OCI-LY1 (cell line): ENCODE measurements around the gene PPP1R1B.

ENCODE experiments used
- H2AFZ ChIP-seq: fragments of 200-600 bp; sonication (generic), shearing (Covaris generic); 2 replicates; pipeline ENCODE4 v1.6.0; 2014; ENCODE audit warnings: antibody characterized with exemption, mild to moderate bottlenecking, low read length
- H3F3A ChIP-seq: fragments of 200-600 bp; sonication (generic), shearing (Covaris generic); 2 replicates; pipeline ENCODE4 v1.6.0; 2014; ENCODE audit warnings: mild to moderate bottlenecking, antibody characterized with exemption, low read length, moderate library complexity; ENCODE audit not compliant: insufficient read depth
- H3K27ac ChIP-seq: fragments of 200-600 bp; sonication (generic); 2 replicates; pipeline ENCODE4 v1.5.1; 2014; ENCODE audit warnings: low read length, mixed run types, mild to moderate bottlenecking, low read depth; ENCODE audit not compliant: poor library complexity, severe bottlenecking
- H3K27me3 ChIP-seq: fragments of 200-600 bp; sonication (generic); 2 replicates; pipeline ENCODE4 v1.6.0; 2014; ENCODE audit warnings: antibody characterized with exemption, mild to moderate bottlenecking, low read length, moderate library complexity; ENCODE audit not compliant: insufficient read depth
- H3K36me3 ChIP-seq: fragments of 200-600 bp; sonication (generic); 2 replicates; pipeline ENCODE4 v1.6.1; 2014; ENCODE audit warnings: mild to moderate bottlenecking, antibody characterized with exemption, low read length, moderate library complexity, mixed read lengths; ENCODE audit not compliant: insufficient read depth
- H3K4me1 ChIP-seq: fragments of 200-600 bp; sonication (generic); 2 replicates; pipeline ENCODE4 v1.5.1; 2014; ENCODE audit warnings: mild to moderate bottlenecking, low read length, moderate library complexity; ENCODE audit not compliant: insufficient read depth, severe bottlenecking
- H3K4me2 ChIP-seq: fragments of 200-600 bp; sonication (generic), shearing (Covaris generic); 2 replicates; pipeline ENCODE4 v1.6.1; 2014; ENCODE audit warnings: low read length
- H3K4me3 ChIP-seq: fragments of 200-600 bp; sonication (generic); 2 replicates; pipeline ENCODE4 v1.5.1; 2014; ENCODE audit warnings: low read length, low read depth, mild to moderate bottlenecking, mixed read lengths; ENCODE audit not compliant: poor library complexity, severe bottlenecking
- H3K79me2 ChIP-seq: fragments of 200-600 bp; shearing (Covaris generic); 2 replicates; pipeline ENCODE4 v1.6.1; 2016; ENCODE audit warnings: mixed run types, low read length, mixed read lengths; ENCODE audit not compliant: insufficient read depth
- H3K9ac ChIP-seq: fragments of 200-600 bp; sonication (generic), shearing (Covaris generic); 2 replicates; pipeline ENCODE4 v1.6.1; 2014; ENCODE audit warnings: mild to moderate bottlenecking, low read length, mixed read lengths
- H3K9me2 ChIP-seq: fragments of 200-600 bp; sonication (generic), shearing (Covaris generic); 2 replicates; pipeline ENCODE4 v1.6.1; 2014; ENCODE audit warnings: low read depth, mild to moderate bottlenecking, low read length, mixed read lengths
- H3K9me3 ChIP-seq: fragments of 200-600 bp; shearing (Covaris generic); 2 replicates; pipeline ENCODE4 v1.6.1; 2014; ENCODE audit warnings: low read length, mixed read lengths
- H4K20me1 ChIP-seq: fragments of 200-600 bp; sonication (generic), shearing (Covaris generic); 2 replicates; pipeline ENCODE4 v1.6.0; 2016; ENCODE audit warnings: mild to moderate bottlenecking, low read length; ENCODE audit not compliant: insufficient read depth
- EZH2 ChIP-seq: fragments of 200-600 bp; sonication (generic), shearing (Covaris generic); IDR thresholded peaks from 2 replicates; pipeline ENCODE4 v1.8.0; 2017; ENCODE audit warnings: borderline replicate concordance, mixed run types, mild to moderate bottlenecking, antibody characterized with exemption, low read length, moderate library complexity, mixed read lengths
- TF ChIP-seq, protein P1 (sequence below): fragments of 200-600 bp; sonication (generic), shearing (Covaris generic); IDR thresholded peaks from 2 replicates; pipeline ENCODE4 v1.5.1; 2017; ENCODE audit warnings: mild to moderate bottlenecking, antibody characterized with exemption, low read length, moderate library complexity, mixed read lengths

The PPP1R1B gene

DNA sequence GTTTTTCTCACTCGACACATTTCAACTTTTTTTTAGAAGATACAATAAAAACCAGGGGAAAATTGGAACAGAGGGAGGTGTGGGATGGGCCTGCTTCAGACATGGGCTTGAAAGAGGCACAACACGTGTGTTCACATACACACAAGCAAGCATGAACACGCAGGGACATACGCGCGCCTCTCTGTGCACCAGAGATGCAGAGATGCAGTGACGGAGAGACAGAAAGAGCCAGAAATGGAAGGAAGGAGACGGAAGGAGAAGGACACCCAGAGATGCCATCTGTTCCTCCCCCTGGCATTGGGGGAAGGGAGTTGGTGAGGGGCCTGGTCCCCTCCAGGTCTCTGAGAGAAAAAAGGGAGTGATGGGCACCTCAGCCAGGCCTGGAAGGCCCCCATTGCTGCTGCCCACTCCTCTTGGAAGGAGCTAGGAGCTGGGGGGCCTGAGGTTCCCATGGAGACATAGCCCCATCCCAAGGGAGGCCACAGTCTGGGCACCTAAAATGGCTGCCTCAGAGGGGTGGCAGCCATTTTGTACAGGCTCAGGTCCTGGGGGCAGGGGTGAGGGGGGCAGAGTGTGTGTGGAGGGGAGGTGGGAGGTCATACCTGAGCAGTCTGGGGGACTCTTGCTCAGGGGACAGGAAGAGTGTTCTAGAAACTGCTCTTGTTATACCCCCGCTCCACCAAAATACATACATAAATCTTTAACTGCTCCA, 15.2 kb upstream of the PPP1R1B start:
- Histone ChIP-seq H4K20me1 (no peaks in the 10 kb centered on the region), H3K4me1 (no peaks in the 10 kb centered on the region), H2AFZ (no peak overlapping the region), H3K36me3 (no peaks in the 10 kb centered on the region), H3K9me2 (no peaks in the 10 kb centered on the region), H3K4me2 (no peak overlapping the region), H3K9me3 (no peaks in the 10 kb centered on the region), H3K9ac (no peak overlapping the region), H3K27me3 (no peaks in the 10 kb centered on the region; the same call in 1 of the 2 replicates), H3K27ac (no peak overlapping the region), H3K79me2 (no peaks in the 10 kb centered on the region), H3K4me3 (no peak overlapping the region), H3F3A (no peaks in the 10 kb centered on the region)
- no peak for TF ChIP-seq EZH2
- TF ChIP-seq, protein P1, sequence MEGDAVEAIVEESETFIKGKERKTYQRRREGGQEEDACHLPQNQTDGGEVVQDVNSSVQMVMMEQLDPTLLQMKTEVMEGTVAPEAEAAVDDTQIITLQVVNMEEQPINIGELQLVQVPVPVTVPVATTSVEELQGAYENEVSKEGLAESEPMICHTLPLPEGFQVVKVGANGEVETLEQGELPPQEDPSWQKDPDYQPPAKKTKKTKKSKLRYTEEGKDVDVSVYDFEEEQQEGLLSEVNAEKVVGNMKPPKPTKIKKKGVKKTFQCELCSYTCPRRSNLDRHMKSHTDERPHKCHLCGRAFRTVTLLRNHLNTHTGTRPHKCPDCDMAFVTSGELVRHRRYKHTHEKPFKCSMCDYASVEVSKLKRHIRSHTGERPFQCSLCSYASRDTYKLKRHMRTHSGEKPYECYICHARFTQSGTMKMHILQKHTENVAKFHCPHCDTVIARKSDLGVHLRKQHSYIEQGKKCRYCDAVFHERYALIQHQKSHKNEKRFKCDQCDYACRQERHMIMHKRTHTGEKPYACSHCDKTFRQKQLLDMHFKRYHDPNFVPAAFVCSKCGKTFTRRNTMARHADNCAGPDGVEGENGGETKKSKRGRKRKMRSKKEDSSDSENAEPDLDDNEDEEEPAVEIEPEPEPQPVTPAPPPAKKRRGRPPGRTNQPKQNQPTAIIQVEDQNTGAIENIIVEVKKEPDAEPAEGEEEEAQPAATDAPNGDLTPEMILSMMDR: no peak

DNA sequence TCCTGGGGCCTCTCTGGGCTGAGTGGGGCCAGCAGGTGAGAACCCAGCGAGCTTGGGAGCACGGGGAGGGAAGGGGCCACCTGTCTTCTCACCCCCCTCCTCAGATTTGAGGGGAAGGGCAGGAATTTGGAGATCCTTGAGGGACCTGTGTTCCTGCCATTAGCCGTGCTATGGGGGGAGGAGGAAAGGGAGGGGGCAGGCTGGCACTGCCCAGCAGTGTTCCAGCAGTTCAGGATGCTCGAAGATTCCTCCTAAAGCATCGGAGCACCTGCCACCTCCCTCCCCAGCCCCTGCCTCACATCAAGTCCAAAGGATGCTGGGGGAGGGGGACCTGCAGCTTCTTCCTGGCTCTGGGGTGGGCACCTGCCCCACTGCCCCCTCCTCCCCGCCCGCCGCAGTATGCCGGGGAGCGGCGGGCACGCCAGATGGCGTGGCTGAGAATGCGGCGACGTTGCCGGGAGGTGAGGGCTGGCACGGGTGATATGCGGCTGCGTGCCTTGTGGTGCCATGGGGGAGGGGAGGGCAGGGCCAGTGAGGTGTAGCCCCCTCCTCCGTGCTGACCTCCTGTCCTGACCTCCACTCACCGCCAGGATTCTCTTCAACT, 14.4 kb upstream of the PPP1R1B start:
- no peaks in the 10 kb centered on the region for H3K79me2 ChIP-seq
- TF ChIP-seq, protein P1: no peak
- TF ChIP-seq EZH2: no peak
- no peaks in the 10 kb centered on the region; the same call in 1 of the 2 replicates for H3K27me3 ChIP-seq
- no peak overlapping the region for H2AFZ ChIP-seq
- H4K20me1 ChIP-seq: no peaks in the 10 kb centered on the region
- no peaks in the 10 kb centered on the region for H3K36me3 ChIP-seq
- no peaks in the 10 kb centered on the region for H3F3A ChIP-seq
- no peaks in the 10 kb centered on the region for H3K9me2 ChIP-seq
- no peak overlapping the region for H3K9ac ChIP-seq
- H3K4me2 ChIP-seq: no peak overlapping the region
- no peaks in the 10 kb centered on the region for H3K9me3 ChIP-seq
- H3K4me1 ChIP-seq: peaks cover 4% of the 10 kb centered on the region
- no peak overlapping the region for H3K27ac ChIP-seq
- H3K4me3 ChIP-seq: no peak overlapping the region

DNA sequence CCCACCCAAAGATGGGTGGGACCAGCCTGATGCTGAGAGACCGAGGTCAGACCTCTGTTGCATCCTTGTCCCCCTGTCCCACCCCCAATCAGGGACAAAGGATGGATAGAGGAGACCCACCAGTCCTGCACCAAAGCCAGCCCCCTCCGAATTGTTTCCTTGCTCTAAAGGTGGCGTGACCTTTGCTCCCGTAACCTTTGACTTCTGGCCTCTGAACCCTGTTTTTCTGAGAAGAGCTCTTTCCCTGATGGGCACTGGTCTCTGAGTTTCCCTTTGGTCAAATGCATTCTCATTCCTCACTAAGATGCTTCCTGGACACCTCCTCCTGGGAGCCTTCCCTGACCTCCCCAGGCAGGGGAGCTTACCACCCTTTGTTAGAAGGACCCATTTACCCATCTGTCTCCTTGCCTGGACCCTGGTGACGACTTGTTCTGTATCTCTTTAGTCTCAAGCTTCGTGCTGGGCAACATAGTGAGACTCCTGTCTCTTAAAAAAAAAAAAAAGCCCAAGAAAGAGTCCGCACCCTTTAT, 13.8 kb upstream of the PPP1R1B start:
- no peaks in the 10 kb centered on the region for H3K9me2 ChIP-seq
- H3K27ac ChIP-seq: no peak overlapping the region
- H3K9ac ChIP-seq: no peak overlapping the region
- H3K4me2 ChIP-seq: no peak overlapping the region
- H4K20me1 ChIP-seq: no peaks in the 10 kb centered on the region
- H3F3A ChIP-seq: no peaks in the 10 kb centered on the region
- H3K27me3 ChIP-seq: no peaks in the 10 kb centered on the region; the same call in 1 of the 2 replicates
- no peak for TF ChIP-seq EZH2
- TF ChIP-seq, protein P1: no peak
- peaks cover 6% of the 10 kb centered on the region for H3K4me1 ChIP-seq
- no peak overlapping the region for H2AFZ ChIP-seq
- no peaks in the 10 kb centered on the region for H3K36me3 ChIP-seq
- no peaks in the 10 kb centered on the region for H3K79me2 ChIP-seq
- no peak overlapping the region for H3K4me3 ChIP-seq
- no peaks in the 10 kb centered on the region for H3K9me3 ChIP-seq
